Hepatocyte (in vitro differentiated cells): Measurements from ENCODE around the gene CLEC4F.

ENCODE experiments used
- EZH2 ChIP-seq: fragments of 200-600 bp; sonication (generic); IDR thresholded peaks from 2 replicates; pipeline ENCODE4 v1.6.1; 2016; ENCODE audit warnings: antibody characterized with exemption, mild to moderate bottlenecking, borderline replicate concordance
- EZH2phosphoT487 ChIP-seq: fragments of 200-600 bp; sonication (generic); IDR thresholded peaks from one replicate; pipeline ENCODE4 v1.6.1; 2018; ENCODE audit warnings: antibody characterized with exemption, mild to moderate bottlenecking, low read depth, moderate library complexity; ENCODE audit not compliant: unreplicated experiment, severe bottlenecking
- TF ChIP-seq, protein P1 (sequence below): fragments of 200-600 bp; sonication (generic); IDR thresholded peaks from 2 replicates; pipeline ENCODE4 v1.5.1; 2016; ENCODE audit warnings: antibody characterized with exemption, mild to moderate bottlenecking; ENCODE audit not compliant: poor library complexity

DNA sequence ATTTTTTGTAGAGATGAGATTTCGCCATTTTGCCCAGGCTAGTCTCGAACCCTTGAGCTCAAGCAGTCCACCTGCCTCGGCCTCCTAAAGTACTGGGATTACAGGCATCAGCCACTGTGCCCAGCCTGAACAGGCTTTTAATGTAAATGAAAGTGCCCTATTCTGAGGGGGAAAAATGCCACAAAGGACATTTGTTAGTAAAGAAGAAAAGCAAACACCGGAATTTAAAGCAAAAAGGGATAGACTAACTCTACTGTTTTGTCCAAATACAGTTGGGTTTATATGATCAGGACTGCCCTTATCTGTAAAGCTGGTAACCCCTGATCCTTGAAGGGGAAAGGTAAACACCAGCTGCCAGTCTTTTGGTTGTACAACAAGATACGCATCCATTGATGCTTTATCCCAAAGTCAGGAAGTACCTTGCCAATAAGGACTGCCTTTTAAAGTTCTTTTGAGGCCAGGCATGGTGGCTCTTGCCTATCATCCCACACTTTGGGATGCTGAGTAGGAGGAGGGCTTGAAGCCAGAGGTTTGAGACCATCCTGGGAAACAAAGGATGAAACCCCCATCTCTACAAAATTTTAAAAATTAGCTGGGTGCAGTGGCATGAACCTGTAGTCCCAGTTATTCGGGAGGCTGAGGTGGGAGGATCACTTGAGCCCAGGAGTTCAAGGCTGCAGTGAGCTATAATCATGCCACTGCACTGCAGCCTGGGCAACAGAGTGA, 13.1 kb downstream of the CLEC4F start:
- TF ChIP-seq, protein P1, sequence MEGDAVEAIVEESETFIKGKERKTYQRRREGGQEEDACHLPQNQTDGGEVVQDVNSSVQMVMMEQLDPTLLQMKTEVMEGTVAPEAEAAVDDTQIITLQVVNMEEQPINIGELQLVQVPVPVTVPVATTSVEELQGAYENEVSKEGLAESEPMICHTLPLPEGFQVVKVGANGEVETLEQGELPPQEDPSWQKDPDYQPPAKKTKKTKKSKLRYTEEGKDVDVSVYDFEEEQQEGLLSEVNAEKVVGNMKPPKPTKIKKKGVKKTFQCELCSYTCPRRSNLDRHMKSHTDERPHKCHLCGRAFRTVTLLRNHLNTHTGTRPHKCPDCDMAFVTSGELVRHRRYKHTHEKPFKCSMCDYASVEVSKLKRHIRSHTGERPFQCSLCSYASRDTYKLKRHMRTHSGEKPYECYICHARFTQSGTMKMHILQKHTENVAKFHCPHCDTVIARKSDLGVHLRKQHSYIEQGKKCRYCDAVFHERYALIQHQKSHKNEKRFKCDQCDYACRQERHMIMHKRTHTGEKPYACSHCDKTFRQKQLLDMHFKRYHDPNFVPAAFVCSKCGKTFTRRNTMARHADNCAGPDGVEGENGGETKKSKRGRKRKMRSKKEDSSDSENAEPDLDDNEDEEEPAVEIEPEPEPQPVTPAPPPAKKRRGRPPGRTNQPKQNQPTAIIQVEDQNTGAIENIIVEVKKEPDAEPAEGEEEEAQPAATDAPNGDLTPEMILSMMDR = no peak
- TF ChIP-seq EZH2phosphoT487 = no peak
- no peak for TF ChIP-seq EZH2
